Skin of body (tissue), 2 donors: ENCODE results near the gene TEX52. TPM values are rescaled to one million over a fixed set of nuclear protein-coding genes. Genes with fewer than 3 reads are reported as not detected.

Experiments used
- DNase-seq: peaks from one replicate; lab custom pipeline; 2025; lab: John Stamatoyannopoulos, UW
- total RNA-seq: library from RNA; depleted of rRNA; stranded (reverse); fragments of >200 nt; gene quantifications from one replicate; pipeline ENCODE4 v1.2.3, GENCODE V29; 2014

The TEX52 gene
- total RNA-seq, 1 donor from 2014 or later, result not detected

GRCh38 chr12:2800046-2800570 is 56.7 kb downstream of the TEX52 start:
- no peak for DNase-seq

Other genes with a start within 250 kb of the TEX52 start
- 38.5 TPM for gene FKBP4, start 62.1 kb downstream of the TEX52 start, total RNA-seq
- gene ITFG2, start 44.4 kb downstream of the TEX52 start, total RNA-seq, result 21.1 TPM
- 0.79 TPM for gene NRIP2, start 22.0 kb downstream of the TEX52 start, total RNA-seq
- gene FOXM1, start 20.1 kb upstream of the TEX52 start, total RNA-seq, result 5.8 TPM
- 15.7 TPM for gene RHNO1, start 20.2 kb upstream of the TEX52 start, total RNA-seq
- 17.6 TPM for gene TULP3, start 33.9 kb upstream of the TEX52 start, total RNA-seq
- gene TEAD4, start 102.4 kb upstream of the TEX52 start, total RNA-seq, result 5.2 TPM
- gene TSPAN9, start 220.3 kb upstream of the TEX52 start, total RNA-seq, result 34.3 TPM